ENCODE data around the gene RPS19. TPM values are rescaled to one million over a fixed set of nuclear protein-coding genes. Genes with fewer than 3 reads are reported as not detected.

The RPS19 gene
- total RNA-seq, 4 donors from 2014 or later = 559 to 757 (median 617) TPM

GRCh38 chr19:41886761-41887710 lies 27.0 kb downstream of the RPS19 start:
- DNase-seq (ENCODE audit: low spot score) = no peak
- no peak for ATAC-seq (ENCODE audit: low FRiP score)
- TF ChIP-seq CTCF (IDR thresholded peaks at IDR 0.05) = no peak

- ATAC-seq (ENCODE audit: low FRiP score) (peak; percentile 11), DNase-seq (ENCODE audit: low spot score) (no peak)
- TF ChIP-seq CTCF (IDR thresholded peaks at IDR 0.05) = no peak
Measured at GRCh38 chr19:41887711-41888382, 27.8 kb downstream of the RPS19 start.

- no peak for TF ChIP-seq CTCF (IDR thresholded peaks at IDR 0.05)
- no peak for ATAC-seq (ENCODE audit: low FRiP score)
- no peak for DNase-seq (ENCODE audit: low spot score)
Measured at GRCh38 chr19:41888926-41889325, 28.9 kb downstream of the RPS19 start.

- no peak for TF ChIP-seq CTCF (IDR thresholded peaks at IDR 0.05)
- no peak for DNase-seq (ENCODE audit: low spot score)
- ATAC-seq (ENCODE audit: low FRiP score) = no peak
Measured at GRCh38 chr19:41889896-41890295, 29.8 kb downstream of the RPS19 start.

GRCh38 chr19:41890936-41891335 lies 30.9 kb downstream of the RPS19 start:
- ATAC-seq (ENCODE audit: low FRiP score) (no peak), DNase-seq (ENCODE audit: low spot score) (no peak)
- no peak for TF ChIP-seq CTCF (IDR thresholded peaks at IDR 0.05)

- no peak for DNase-seq (ENCODE audit: low spot score)
- ATAC-seq (ENCODE audit: low FRiP score) = no peak
- TF ChIP-seq CTCF (IDR thresholded peaks at IDR 0.05) = no peak
Measured at GRCh38 chr19:41892173-41892902, 32.3 kb downstream of the RPS19 start.
